Muscle of leg (tissue), 16 donors: ENCODE data around the gene ZNF777. TPM values are rescaled to one million over a fixed set of nuclear protein-coding genes. Genes with fewer than 3 reads are reported as not detected.

Experiments
- DNase-seq: peaks from one replicate; pipeline ENCODE4 v3.0.0; 2013
- H3K27ac ChIP-seq: one replicate; pipeline ENCODE4 v1.5.1; 2013; ENCODE audit warnings: mild to moderate bottlenecking, low read length, control low read depth
- H3K27me3 ChIP-seq: one replicate; pipeline ENCODE4 v1.6.1; 2013; ENCODE audit warnings: low read length; ENCODE audit not compliant: control insufficient read depth, insufficient read depth
- H3K36me3 ChIP-seq: one replicate; pipeline ENCODE4 v1.6.1; 2013; ENCODE audit warnings: low read length; ENCODE audit not compliant: control insufficient read depth, insufficient read depth
- H3K4me1 ChIP-seq: one replicate; pipeline ENCODE4 v1.6.1; 2013; ENCODE audit warnings: low read length; ENCODE audit not compliant: control insufficient read depth, insufficient read depth
- H3K4me3 ChIP-seq: one replicate; pipeline ENCODE4 v1.5.1; 2013; ENCODE audit warnings: low read length, control low read depth
- H3K9me3 ChIP-seq: replicated peaks from 2 replicates; pipeline ENCODE4 v1.6.1; 2013; ENCODE audit warnings: low read depth, low read length; ENCODE audit not compliant: control insufficient read depth
- WGBS: methylation state at CpG from one replicate; pipeline ENCODE4 v1.1.5; 2013; ENCODE audit warnings: missing lambda C conversion rate; ENCODE audit not compliant: insufficient coverage; 5-methylcytosine and 5-hydroxymethylcytosine counted together
- long read RNA-seq, 11 donors: transcript quantifications; one replicate each; lab custom pipeline, GENCODE V29; 2026
- polyA plus RNA-seq, 8 donors: library from polyadenylated mRNA; unstranded; fragments of 120-200 nt; gene quantifications; one replicate each; pipeline versions ENCODE4 v1.2.1 to v1.2.3, GENCODE V29; 2013; ENCODE audit warnings: inconsistent platforms in 1 of 8, low replicate concordance in 1 of 8; ENCODE audit not compliant: insufficient read length in 8 of 8, insufficient read depth in 1 of 8
- total RNA-seq: library from RNA; stranded (reverse); fragments of 120-200 nt; gene quantifications from one replicate; pipeline ENCODE4 v1.2.4, GENCODE V29; 2013

ZNF777 gene
- total RNA-seq (4.1 TPM), polyA plus RNA-seq (10 to 100 TPM in 5 of 8 donors, 1 to 10 TPM in 3; 8.8 to 11.5 (median 10.6) TPM)
- long read RNA-seq, donor 1, result 0 reads
- long read RNA-seq, donor 2, result 0 reads
- long read RNA-seq, donor 3, partial matches to known transcripts, result 0 of 5 reads
- long read RNA-seq, donor 3, other reads (novel, unspliced or antisense), result 5 of 5 reads
- long read RNA-seq, donor 4, result 0 reads
- long read RNA-seq, donor 5, partial matches to known transcripts, result 5 of 5 reads
- long read RNA-seq, donor 5, other reads (novel, unspliced or antisense), result 0 of 5 reads
- long read RNA-seq, donor 6, result 0 reads
- long read RNA-seq, donor 7, result 0 reads
- long read RNA-seq, donor 8, result 0 reads
- long read RNA-seq, donor 9, result 0 reads
- long read RNA-seq, donor 10, result 0 reads
- long read RNA-seq, donor 11, result 0 reads

DNA sequence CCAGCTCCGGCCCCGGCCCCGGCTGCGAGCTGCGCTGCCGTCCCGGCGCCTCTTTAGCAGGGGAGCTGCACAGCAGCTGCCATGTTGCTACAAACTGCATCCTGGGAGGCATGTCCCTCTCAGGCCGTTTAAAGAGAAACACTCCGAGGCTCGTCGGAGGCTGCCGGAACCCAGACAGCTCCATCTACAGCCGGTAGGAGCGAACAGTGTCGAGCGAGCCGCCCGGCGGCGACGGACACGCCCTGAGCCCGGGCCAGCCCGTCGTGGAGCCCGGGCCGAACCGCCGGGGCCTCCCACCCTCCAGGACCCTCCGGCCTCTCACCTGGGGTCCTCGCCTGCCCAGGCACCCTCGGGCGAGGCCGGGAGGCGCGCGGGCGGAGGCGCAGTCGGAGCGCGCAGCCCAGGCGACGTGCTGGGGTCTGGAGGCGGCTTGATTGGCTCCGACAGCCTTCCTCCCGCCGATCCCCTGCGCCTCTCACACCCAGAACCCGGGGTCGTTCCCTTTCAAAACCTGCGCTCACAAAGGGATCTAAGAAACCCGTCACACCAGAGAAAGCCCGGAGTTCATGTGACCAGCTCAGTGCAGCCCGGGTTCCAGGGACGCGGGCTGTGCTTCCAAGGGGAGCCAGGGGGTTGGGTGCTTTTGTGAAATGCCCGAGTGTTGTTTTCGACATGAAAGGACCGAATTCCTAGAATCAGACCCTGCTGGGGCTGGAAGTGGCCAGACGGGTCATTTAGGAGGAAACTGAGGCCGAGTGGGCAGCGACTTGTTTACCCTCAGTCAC, at the start of gene ZNF777:
ZNF777 (minus strand) TSS at position 570 of the 785 bp plus-strand sequence. CDS start 5,040 bp downstream, outside the sequence.
- Histone ChIP-seq H3K4me1 (peaks cover 14% of the 10 kb centered on the region), H3K9me3 (no peaks in the 10 kb centered on the region), H3K27ac (peak within 1 kb of the TSS; percentile 35), H3K27me3 (peaks cover 7% of the 10 kb centered on the region), H3K4me3 (peak within 1 kb of the TSS; percentile 59), H3K36me3 (peaks cover 11% of the 10 kb centered on the region)
- WGBS, result under 1% methylated on average over 59 of the region's 64 CpGs
- peak; percentile 95 for DNase-seq

DNA sequence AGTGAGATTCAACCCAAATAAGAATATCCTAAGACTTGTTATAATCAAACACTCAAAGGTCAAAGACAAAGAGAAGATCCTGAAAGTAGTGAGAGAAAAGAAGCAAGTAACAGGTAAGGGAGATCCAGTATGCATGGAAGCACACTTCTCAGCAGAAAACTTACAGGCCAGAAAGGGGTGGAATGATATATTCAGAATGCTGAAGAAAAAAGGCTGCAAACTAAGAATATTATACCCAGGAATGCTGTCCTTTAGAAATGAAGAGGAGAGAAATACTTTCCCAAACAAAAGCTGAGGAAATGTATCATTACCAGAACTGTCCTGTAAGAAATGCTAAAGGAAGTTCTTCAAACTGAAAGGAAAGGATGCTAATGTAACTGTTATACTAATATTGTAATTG, 49.4 kb upstream of the ZNF777 start:
- no peak for DNase-seq
- peaks cover 19% of the 10 kb centered on the region for H3K9me3 ChIP-seq
- H3K4me1 ChIP-seq, result no peaks in the 10 kb centered on the region
- no peaks in the 10 kb centered on the region for H3K27me3 ChIP-seq
- H3K4me3 ChIP-seq, result no peak overlapping the region
- no peak overlapping the region for H3K27ac ChIP-seq
- no peaks in the 10 kb centered on the region for H3K36me3 ChIP-seq

DNA sequence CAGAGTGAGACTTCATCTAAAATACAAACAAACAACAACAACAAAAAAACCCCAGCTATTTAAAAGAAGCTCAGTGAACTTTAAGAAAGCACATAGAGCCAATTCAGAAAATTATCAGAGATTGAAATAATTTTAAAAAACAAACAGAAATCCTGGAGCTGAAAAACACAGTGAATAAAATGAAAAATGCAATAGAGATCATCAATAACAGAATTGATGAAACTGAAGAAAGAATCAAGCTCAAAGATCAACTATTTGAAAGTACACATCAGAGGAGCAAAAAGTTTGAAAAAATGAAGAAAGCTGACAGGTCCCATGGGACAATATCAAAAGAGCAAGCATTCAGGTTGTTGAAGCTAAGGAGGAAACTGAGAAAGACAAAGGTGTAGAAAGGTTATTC, 48.9 kb upstream of the ZNF777 start:
- H3K36me3 ChIP-seq, result no peaks in the 10 kb centered on the region
- H3K4me1 ChIP-seq, result no peaks in the 10 kb centered on the region
- peaks cover 19% of the 10 kb centered on the region for H3K9me3 ChIP-seq
- no peak overlapping the region for H3K4me3 ChIP-seq
- no peaks in the 10 kb centered on the region for H3K27me3 ChIP-seq
- no peak for DNase-seq
- H3K27ac ChIP-seq, result no peak overlapping the region

DNA sequence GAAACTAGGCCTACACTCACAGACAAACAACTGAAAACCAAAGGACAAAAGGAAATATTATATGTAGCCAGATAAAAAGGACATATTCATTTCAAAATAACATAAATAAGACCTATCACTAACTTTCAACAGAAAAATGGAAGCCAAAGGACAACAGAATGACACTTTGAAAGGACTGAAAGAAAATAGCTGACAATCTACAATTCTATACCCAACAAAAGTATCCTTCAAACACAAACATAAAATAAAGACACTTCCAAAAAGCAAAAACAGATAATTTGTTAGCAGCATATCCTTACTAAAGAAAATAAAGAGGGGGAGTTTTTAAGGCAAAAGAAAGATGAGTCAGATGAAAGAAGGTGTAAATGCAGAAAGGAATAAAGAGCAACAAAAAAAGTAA, 44.7 kb upstream of the ZNF777 start:
- no peak for DNase-seq
- Histone ChIP-seq H3K36me3 (no peaks in the 10 kb centered on the region), H3K27ac (no peak overlapping the region), H3K4me3 (no peak overlapping the region), H3K4me1 (peaks cover 2% of the 10 kb centered on the region), H3K27me3 (no peaks in the 10 kb centered on the region), H3K9me3 (peaks cover 16% of the 10 kb centered on the region)

DNA sequence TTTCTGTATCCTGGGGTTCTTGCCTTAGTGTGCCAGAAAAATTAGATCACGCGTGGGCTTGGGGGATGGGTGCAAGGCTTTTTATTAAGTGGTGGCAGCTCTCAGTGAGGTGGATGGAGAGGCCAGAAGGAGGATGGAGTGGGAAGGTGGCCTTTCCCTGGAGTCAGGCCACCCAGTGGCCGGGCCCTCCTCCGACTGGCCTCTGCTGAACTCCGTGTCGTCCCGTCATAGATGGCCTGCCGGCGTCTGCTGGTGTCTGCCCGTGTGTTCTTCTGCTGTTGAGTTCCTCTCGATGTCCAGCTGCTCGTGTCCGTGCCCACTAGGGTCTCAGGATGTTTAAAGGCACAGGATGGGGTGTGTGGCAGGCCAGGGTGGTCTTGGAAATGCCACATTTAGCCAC, 40.8 kb upstream of the ZNF777 start:
- peaks cover 7% of the 10 kb centered on the region for H3K4me1 ChIP-seq
- H3K4me3 ChIP-seq, result no peak overlapping the region
- peaks cover 6% of the 10 kb centered on the region for H3K27me3 ChIP-seq
- H3K36me3 ChIP-seq, result no peaks in the 10 kb centered on the region
- 48% methylated on average over 11 of the region's 13 CpGs for WGBS
- DNase-seq, result no peak
- peaks cover 3% of the 10 kb centered on the region for H3K9me3 ChIP-seq
- no peak overlapping the region for H3K27ac ChIP-seq

DNA sequence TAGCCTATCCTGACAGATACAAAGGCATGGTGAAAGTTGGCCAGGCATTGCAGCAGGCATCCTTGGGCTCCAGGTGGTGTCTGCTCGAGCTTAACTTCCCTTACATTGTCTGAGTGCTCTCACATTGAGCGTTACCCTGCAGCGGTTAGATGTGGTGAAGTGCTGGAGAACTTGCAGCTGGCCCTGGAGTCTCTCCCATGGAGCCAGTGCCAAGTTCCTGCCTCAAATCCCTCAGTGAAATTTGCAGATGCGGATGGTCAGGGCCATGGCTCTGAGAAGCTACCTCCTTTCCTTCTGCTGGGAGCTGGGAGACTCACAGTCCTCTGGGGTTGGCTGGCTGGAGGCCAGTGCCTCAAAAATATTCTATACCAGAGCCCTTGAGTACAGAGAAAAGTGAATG, 40.0 kb upstream of the ZNF777 start:
- Histone ChIP-seq H3K36me3 (no peaks in the 10 kb centered on the region), H3K4me3 (no peak overlapping the region), H3K9me3 (no peaks in the 10 kb centered on the region), H3K27ac (no peak overlapping the region), H3K27me3 (peaks cover 6% of the 10 kb centered on the region), H3K4me1 (peaks cover 13% of the 10 kb centered on the region)
- 20% methylated on average over 1 of the region's 4 CpGs for WGBS
- DNase-seq, result no peak

DNA sequence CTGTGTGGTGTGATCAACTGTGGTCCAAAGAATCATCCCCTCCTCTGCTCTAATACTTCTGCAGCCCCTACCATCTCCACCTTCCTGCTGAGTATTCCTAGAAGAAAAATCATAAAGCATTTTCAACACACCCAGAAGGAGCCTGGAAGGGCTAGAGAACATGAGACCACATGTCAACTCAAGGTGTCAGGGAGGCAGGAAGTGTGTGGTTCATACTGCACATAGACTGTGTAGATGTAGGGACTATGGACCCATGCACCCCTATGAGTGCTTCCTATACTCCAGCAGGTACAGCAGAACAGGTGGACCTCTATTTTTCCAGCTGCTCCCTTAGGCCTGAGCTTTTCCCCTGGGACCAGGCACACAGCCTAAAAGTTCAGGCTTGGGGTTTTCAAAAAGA, 39.3 kb upstream of the ZNF777 start:
- no peaks in the 10 kb centered on the region for H3K36me3 ChIP-seq
- peaks cover 6% of the 10 kb centered on the region for H3K27me3 ChIP-seq
- no peak overlapping the region for H3K4me3 ChIP-seq
- H3K4me1 ChIP-seq, result peaks cover 15% of the 10 kb centered on the region
- DNase-seq, result no peak
- no peaks in the 10 kb centered on the region for H3K9me3 ChIP-seq
- no peak overlapping the region for H3K27ac ChIP-seq

DNA sequence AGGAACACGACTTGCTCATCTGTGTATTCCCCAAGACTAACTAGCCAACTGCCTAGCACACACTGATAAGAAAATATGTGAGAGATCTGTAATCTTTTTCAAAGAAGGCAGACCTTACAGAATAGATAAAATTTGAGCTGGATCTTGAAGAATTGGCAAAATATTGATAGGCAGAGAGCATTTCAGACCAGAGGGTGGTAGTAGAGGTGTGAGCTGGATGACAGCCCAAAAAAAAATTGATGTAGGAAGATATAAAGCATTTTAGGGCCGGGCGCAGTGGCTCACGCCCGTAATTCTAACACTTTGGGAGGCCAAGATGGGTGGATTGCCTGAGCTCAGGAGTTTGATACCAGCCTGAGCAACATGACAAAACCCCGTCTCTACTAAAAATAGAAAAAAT, 37.9 kb upstream of the ZNF777 start:
- Histone ChIP-seq H3K27me3 (peaks cover 6% of the 10 kb centered on the region), H3K4me3 (no peak overlapping the region), H3K9me3 (no peaks in the 10 kb centered on the region), H3K4me1 (peaks cover 15% of the 10 kb centered on the region), H3K36me3 (peaks cover 2% of the 10 kb centered on the region), H3K27ac (no peak overlapping the region)
- no peak for DNase-seq
- WGBS, result no CpG with 5 or more reads among the region's 6 CpGs

DNA sequence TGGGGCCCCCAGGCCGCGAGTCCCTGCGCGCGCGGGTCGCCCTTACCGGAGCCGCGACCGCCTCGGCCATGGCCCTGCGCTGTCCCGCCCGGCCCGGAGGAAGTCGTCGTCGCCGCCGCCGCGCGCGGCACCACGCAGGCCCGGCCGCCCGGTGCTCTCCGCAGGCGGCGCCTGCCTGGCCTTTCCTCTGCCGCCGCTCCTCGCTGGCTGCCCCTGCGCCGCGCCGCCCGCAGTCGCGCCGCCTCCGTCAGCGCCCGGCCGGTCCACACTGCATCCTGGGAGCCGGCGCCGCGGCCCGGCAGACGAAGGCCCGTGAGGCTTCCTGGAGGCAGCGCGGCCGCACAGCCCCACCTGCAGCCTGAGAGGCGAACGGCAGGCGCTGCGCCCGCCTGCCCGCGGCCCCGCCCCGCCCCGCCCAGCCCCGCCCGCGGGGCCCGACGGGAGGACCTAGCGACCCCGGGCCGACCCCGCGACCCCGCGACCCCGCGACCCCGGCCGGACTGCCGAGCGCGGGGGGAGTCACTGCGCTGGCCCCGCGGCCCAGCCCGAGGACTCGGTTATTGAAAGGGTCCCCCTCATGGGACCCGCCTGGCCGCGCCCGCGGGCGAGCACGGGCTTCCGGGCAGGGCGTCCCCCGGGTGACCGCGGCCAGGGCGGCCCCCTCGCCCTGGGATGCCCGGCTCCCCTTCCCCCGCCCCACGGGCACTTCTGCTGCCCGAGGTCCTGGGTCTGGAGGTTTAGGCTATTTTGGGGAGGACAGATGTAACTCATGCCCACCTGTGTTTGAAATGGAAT, 36.8 kb upstream of the ZNF777 start, which contains the start of gene ZNF746:
ZNF746 (minus strand) TSS at position 343 of the 795 bp plus-strand sequence; CDS start at position 70, 273 bp downstream.
- H3K4me1 ChIP-seq, result peaks cover 15% of the 10 kb centered on the region
- H3K27ac ChIP-seq, result peak within 1 kb of the TSS; percentile 86
- peaks cover 13% of the 10 kb centered on the region for H3K36me3 ChIP-seq
- no peaks in the 10 kb centered on the region for H3K9me3 ChIP-seq
- peak within 1 kb of the TSS; percentile 70 for H3K4me3 ChIP-seq
- WGBS, result under 1% methylated on average over 101 of the region's 109 CpGs
- peak; percentile 86 for DNase-seq
- peaks cover 6% of the 10 kb centered on the region for H3K27me3 ChIP-seq
